Effector memory CD4-positive, alpha-beta T cell (primary cell): ENCODE measurements around the gene PALLD.

Source experiments
- DNase-seq, 3 donors: peaks; one replicate each; pipeline ENCODE4 v3.0.0-alpha.2; 2020
- H3K27ac ChIP-seq: 2 replicates; pipeline ENCODE4 v1.7.0; 2013; ENCODE audit warnings: mild to moderate bottlenecking, low read length, moderate library complexity; ENCODE audit not compliant: insufficient read depth, poor library complexity, severe bottlenecking
- H3K27me3 ChIP-seq: replicated peaks from 2 replicates; pipeline ENCODE4 v1.7.0; 2013; ENCODE audit warnings: mild to moderate bottlenecking, low read length; ENCODE audit not compliant: insufficient read depth, control insufficient read depth, poor library complexity, severe bottlenecking
- H3K36me3 ChIP-seq: 2 replicates; pipeline ENCODE4 v1.7.0; 2013; ENCODE audit warnings: mild to moderate bottlenecking, low read length, moderate library complexity; ENCODE audit not compliant: control insufficient read depth, insufficient read depth
- H3K4me1 ChIP-seq: 2 replicates; pipeline ENCODE4 v1.7.0; 2013; ENCODE audit warnings: low read length, mild to moderate bottlenecking; ENCODE audit not compliant: control insufficient read depth, insufficient read depth, poor library complexity, severe bottlenecking
- H3K4me3 ChIP-seq: 2 replicates; pipeline ENCODE4 v1.7.0; 2013; ENCODE audit warnings: low read length, low read depth, mild to moderate bottlenecking; ENCODE audit not compliant: insufficient read depth, poor library complexity, severe bottlenecking
- H3K9me3 ChIP-seq: 2 replicates; pipeline ENCODE4 v1.7.0; 2013; ENCODE audit warnings: mild to moderate bottlenecking, low read length, moderate library complexity; ENCODE audit not compliant: control insufficient read depth

Gene PALLD

DNA sequence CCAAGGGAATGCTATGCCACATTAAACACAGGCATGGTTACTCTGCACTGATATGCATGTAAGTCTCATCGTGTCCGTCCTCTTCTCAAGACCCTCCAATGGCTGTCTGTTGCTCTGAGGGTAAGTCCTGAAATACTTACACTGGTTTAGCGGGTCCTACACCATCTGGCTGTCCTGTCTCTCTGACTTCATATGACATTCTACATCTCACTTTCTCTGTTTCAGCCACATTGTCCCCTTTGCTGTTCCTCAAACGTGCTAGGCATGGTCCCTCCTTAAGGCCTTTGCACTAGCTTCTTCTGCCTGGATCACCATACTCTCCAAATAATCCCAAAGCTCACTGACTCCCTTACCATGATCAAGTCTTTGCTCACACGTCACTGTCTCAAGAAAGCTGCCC is 131.4 kb downstream of the PALLD start:
- Histone ChIP-seq H3K27ac (no peak overlapping the region), H3K9me3 (no peaks in the 10 kb centered on the region), H3K36me3 (no peaks in the 10 kb centered on the region), H3K27me3 (no peaks in the 10 kb centered on the region), H3K4me3 (no peak overlapping the region), H3K4me1 (peaks cover 4% of the 10 kb centered on the region)
- DNase-seq = no peak

DNA sequence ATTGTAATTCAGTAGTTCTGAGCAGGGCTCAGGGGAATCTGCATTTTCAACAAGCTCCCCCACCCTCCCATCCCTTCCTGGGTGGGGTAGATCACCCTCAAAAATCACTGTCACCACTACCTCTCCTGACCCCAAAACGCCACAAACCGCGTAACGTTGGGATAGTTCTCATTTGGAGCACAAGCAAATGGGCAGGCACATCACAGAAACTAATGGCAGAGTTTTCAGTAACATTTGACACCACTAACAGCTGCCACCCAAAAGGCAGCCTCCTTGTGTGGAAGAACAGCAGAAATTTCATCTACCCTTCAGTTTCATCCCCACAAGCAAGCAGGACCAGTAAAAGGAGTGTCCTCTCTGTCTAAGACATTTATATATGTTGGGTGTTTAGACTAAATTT is 132.7 kb downstream of the PALLD start:
- Histone ChIP-seq H3K27me3 (no peaks in the 10 kb centered on the region), H3K4me1 (peaks cover 4% of the 10 kb centered on the region), H3K36me3 (no peaks in the 10 kb centered on the region), H3K4me3 (no peak overlapping the region), H3K27ac (no peak overlapping the region), H3K9me3 (no peaks in the 10 kb centered on the region)
- no peak for DNase-seq

DNA sequence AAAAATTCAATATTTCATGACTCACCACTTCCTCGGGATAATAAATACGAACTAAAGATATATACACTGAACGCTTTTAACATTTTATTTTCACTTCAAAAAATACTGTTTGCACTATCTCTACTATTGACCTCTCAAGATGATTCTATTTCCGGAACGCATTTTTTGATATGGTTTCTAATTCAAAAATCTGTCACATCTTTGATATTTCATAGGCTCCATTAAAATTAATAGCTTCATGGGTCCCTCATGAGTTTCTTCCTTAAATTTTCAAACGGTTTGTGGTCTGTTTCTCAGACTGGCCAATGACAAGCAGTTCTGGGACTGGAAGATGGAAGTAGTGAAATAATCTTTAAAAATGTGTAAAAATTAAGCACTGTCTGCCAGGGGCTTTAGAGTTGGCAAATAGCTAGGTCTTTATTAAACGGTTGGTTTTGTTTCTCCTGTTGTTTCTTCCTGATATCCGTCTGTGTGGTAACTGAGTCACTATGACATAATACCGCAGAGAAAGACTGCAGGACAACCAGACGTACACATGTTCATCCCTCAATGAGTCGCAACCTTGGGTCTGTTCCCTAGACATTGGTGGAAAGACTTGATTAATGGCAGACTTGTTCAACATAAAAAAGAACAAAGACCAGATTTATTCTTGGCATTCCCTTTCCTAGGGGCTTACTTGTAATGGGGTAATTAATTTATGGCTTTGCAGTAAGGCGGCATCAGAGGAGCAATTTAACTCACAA is 133.8 kb downstream of the PALLD start:
- no peak for DNase-seq
- no peaks in the 10 kb centered on the region for H3K27me3 ChIP-seq
- H3K27ac ChIP-seq = no peak overlapping the region
- no peak overlapping the region for H3K4me3 ChIP-seq
- no peaks in the 10 kb centered on the region for H3K9me3 ChIP-seq
- peaks cover 4% of the 10 kb centered on the region for H3K4me1 ChIP-seq
- H3K36me3 ChIP-seq = no peaks in the 10 kb centered on the region

DNA sequence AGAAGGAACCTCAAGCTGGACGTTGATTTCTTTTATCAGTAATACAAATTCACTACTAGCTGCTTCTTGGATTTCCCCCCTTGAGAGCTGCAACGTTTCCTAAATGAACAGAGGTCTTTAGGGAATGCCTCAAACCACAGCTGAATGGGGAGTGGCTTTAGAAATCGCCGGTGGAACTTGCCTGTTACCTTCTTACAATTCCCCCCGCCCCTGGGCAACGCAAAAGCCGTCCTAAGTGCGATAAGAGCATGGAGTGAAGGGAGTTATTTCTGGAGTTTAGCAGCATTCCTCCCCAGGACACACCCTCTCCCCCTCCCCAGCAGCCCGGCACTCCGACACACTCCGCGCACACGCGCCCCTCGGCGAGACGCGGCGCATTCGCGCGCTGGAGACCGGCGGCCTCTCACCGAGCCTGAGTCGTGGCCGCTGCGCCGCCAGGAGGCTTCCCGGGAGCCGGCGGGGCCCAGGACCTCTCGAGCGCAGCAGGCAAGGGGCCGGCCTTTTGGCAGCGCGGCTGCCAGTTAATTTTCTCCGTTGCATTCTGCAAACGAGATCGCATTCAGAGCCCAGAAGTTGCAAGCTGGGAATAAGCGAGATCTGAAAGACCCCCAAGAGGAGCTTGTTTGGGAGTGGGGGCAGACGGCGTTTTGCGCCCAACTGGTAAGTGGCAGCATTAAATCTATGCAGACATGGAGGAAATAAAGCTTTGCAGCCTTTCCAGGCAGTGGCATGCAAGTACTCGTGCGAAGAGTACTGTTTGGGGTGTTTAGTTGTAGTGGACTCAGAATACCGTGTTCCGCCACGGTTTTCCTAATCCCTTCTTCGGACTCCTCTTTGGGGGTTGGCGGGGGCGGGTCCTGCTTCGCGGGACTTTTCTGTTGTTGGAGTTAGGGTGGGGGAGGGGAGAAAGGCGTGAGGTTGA is 134.7 kb downstream of the PALLD start:
- no peak overlapping the region for H3K4me3 ChIP-seq
- no peak overlapping the region for H3K27ac ChIP-seq
- no peaks in the 10 kb centered on the region for H3K9me3 ChIP-seq
- H3K36me3 ChIP-seq = no peaks in the 10 kb centered on the region
- H3K27me3 ChIP-seq = no peaks in the 10 kb centered on the region
- H3K4me1 ChIP-seq = peaks cover 4% of the 10 kb centered on the region
- no peak for DNase-seq

DNA sequence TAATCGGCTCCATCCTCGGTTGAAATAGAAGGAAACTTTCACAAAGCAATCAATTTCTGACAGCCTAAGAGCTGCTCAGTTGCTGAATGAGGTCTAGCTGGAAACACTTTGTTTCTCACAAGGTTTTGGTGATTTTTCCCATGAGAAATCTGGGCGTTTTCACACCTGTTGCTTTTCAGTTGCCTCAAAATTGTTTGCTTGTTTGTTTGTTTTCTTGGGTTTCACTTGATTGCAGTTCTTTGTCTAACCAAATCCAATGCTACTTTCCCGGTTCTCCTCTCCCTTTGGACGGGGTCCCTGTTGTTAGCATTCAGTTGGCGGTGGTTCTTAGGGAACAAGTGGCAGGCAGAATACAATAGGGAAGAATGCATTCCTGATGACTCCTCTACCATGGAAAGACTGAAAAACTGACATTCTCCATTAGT is 135.5 kb downstream of the PALLD start:
- H3K27ac ChIP-seq = no peak overlapping the region

DNA sequence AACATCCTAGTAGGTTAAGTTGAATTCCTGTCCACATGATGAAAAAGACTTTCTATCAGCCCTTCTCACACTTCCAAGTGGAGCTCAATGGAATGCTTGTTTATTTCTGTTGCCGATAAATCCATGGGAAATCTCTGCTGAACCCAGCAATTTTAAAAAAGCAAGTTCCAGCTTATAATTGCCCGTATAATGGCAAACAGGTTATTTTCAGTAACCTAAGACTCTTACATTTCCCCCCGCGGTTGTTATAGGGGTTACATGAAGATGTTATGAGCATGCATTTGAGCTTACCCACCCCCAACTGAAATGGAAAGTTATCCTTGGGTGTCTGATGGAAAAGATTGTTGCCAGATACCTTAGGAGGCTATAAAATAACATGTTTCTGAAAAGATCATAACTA is 136.2 kb downstream of the PALLD start:
- Histone ChIP-seq H3K27me3 (no peaks in the 10 kb centered on the region), H3K9me3 (no peaks in the 10 kb centered on the region), H3K4me3 (no peak overlapping the region), H3K36me3 (no peaks in the 10 kb centered on the region), H3K27ac (no peak overlapping the region), H3K4me1 (peaks cover 4% of the 10 kb centered on the region)
- no peak for DNase-seq

More for the DNA sequence above, 135.5 kb downstream of the PALLD start:
- H3K27me3 ChIP-seq = no peaks in the 10 kb centered on the region
- DNase-seq = no peak
- H3K4me3 ChIP-seq = no peak overlapping the region
- no peaks in the 10 kb centered on the region for H3K36me3 ChIP-seq
- H3K9me3 ChIP-seq = no peaks in the 10 kb centered on the region
- H3K4me1 ChIP-seq = peaks cover 4% of the 10 kb centered on the region

DNA sequence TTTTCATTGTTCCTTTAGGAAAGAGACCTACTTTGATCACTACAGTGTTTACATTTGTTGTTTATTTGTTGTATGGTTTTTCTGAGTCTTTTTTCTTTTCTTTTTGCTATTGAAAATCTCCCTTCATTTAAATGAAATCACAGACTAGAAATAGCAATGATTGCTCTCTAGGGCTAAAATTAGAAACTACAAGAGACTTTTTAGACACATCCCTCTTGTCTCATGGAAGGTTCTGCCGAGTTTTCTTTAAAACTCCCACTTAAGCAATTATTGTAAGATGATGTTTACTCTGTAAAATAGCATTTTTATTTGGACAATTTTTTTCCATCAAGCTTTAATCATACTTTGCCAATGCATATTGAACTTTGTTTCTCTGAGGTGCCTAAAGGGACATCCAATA is 136.6 kb downstream of the PALLD start:
- Histone ChIP-seq H3K4me1 (peaks cover 4% of the 10 kb centered on the region), H3K27ac (no peak overlapping the region), H3K27me3 (no peaks in the 10 kb centered on the region), H3K9me3 (no peaks in the 10 kb centered on the region), H3K36me3 (no peaks in the 10 kb centered on the region), H3K4me3 (no peak overlapping the region)
- no peak for DNase-seq

DNA sequence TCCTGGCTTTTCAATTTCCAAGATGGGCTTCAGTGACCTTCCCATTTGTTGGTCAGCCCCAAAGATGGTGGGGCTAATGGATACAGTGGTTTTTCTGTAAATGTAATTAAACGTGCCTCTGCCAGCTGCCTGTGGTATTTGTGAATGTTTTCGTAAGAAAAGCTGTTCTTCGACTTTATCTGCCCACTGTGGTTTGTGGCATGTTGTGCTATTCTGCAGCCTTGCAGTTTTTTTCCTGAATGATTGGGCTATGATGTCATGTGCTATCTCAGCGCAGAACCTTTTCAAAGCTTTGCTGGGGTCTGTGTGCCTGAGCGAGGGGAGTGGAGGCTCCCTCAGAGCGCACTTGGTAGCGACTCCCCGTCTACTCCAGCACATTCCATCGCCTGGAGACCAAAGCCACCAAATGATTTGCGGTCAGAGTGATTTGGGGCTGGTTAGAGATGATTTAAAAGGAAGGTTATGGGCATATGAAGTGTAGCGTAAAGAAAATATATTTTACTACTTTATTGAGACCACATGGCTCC is 137.5 kb downstream of the PALLD start:
- Histone ChIP-seq H3K9me3 (no peaks in the 10 kb centered on the region), H3K4me1 (peaks cover 4% of the 10 kb centered on the region), H3K27me3 (no peaks in the 10 kb centered on the region), H3K4me3 (no peak overlapping the region), H3K27ac (no peak overlapping the region), H3K36me3 (no peaks in the 10 kb centered on the region)
- no peak for DNase-seq

DNA sequence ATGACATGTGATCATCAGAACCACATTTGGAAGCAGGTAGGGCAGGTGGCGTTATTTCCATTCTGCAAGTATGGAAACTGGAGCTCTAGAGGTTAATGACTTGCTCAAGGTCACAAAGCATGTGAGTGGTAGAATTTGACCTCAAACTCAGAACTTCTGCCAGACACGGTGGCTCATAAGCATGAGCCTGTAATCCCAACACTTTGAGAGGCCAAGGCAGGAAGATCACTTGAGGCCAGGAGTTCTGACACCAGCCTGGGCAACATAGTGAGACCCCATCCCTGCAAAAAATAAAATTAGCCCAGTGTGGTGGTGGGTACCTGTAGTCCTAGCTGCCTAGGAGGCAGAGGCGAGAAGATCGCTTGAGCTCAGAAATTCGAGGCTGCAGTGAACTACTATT is 139.2 kb downstream of the PALLD start:
- Histone ChIP-seq H3K9me3 (no peaks in the 10 kb centered on the region), H3K27ac (no peak overlapping the region), H3K4me1 (peaks cover 4% of the 10 kb centered on the region), H3K27me3 (no peaks in the 10 kb centered on the region), H3K36me3 (no peaks in the 10 kb centered on the region), H3K4me3 (no peak overlapping the region)
- no peak for DNase-seq
